Activated naive CD8-positive, alpha-beta T cell treated with anti-CD3 and anti-CD28 coated beads, Interleukin-2, amount 50 U/mL, for 24 hours (primary cell): ENCODE measurements around the gene PTPRK.

Experiments used
- ATAC-seq: fragments of 150-1000 bp; cut with Tn5 transposase; one replicate; pipeline ENCODE4 v1.10.0; 2021
- DNase-seq: peaks from one replicate; pipeline ENCODE4 v3.0.0; 2021
- H3K27ac Mint-ChIP-seq: one replicate; pipeline ENCODE4 v1.8.0; 2021; ENCODE audit warnings: mild to moderate bottlenecking, mixed read lengths
- H3K27me3 Mint-ChIP-seq: one replicate; pipeline ENCODE4 v1.8.0; 2021; ENCODE audit warnings: mixed read lengths
- H3K36me3 Mint-ChIP-seq: one replicate; pipeline ENCODE4 v1.8.0; 2021; ENCODE audit warnings: low read depth, mixed read lengths
- H3K4me1 Mint-ChIP-seq: one replicate; pipeline ENCODE4 v1.8.0; 2021; ENCODE audit warnings: mixed read lengths
- H3K4me3 Mint-ChIP-seq: one replicate; pipeline ENCODE4 v1.8.0; 2021; ENCODE audit warnings: mild to moderate bottlenecking, moderate library complexity, mixed read lengths
- H3K9me3 Mint-ChIP-seq: one replicate; pipeline ENCODE4 v1.8.0; 2021; ENCODE audit warnings: mixed read lengths

The PTPRK gene

GRCh38 chr6:128280960-128281359, 239.4 kb downstream of the PTPRK start:
- Mint-ChIP-seq H3K27ac (no peak overlapping the region), H3K36me3 (no peaks in the 10 kb centered on the region), H3K9me3 (no peaks in the 10 kb centered on the region), H3K27me3 (no peaks in the 10 kb centered on the region), H3K4me1 (peaks cover 4% of the 10 kb centered on the region), H3K4me3 (no peak overlapping the region)
- ATAC-seq (no peak), DNase-seq (no peak)

- Mint-ChIP-seq H3K9me3 (no peaks in the 10 kb centered on the region), H3K27me3 (no peaks in the 10 kb centered on the region), H3K4me3 (no peak overlapping the region), H3K27ac (no peak overlapping the region), H3K36me3 (no peaks in the 10 kb centered on the region), H3K4me1 (peaks cover 9% of the 10 kb centered on the region)
- ATAC-seq (no peak), DNase-seq (no peak)
Observed at GRCh38 chr6:128280066-128280465, 240.3 kb downstream of the PTPRK start.

GRCh38 chr6:128278836-128279235, 241.6 kb downstream of the PTPRK start:
- H3K9me3 Mint-ChIP-seq, result no peaks in the 10 kb centered on the region
- H3K27ac Mint-ChIP-seq, result no peak overlapping the region
- no peaks in the 10 kb centered on the region for H3K36me3 Mint-ChIP-seq
- H3K27me3 Mint-ChIP-seq, result no peaks in the 10 kb centered on the region
- H3K4me3 Mint-ChIP-seq, result no peak overlapping the region
- H3K4me1 Mint-ChIP-seq, result peaks cover 12% of the 10 kb centered on the region
- no peak for ATAC-seq
- no peak for DNase-seq

GRCh38 chr6:128277379-128277778, 243.0 kb downstream of the PTPRK start:
- DNase-seq (no peak), ATAC-seq (no peak)
- Mint-ChIP-seq H3K27ac (no peak overlapping the region), H3K4me1 (peaks cover 8% of the 10 kb centered on the region), H3K9me3 (no peaks in the 10 kb centered on the region), H3K36me3 (no peaks in the 10 kb centered on the region), H3K27me3 (no peaks in the 10 kb centered on the region), H3K4me3 (no peak overlapping the region)

GRCh38 chr6:128276311-128276710, 244.1 kb downstream of the PTPRK start:
- no peaks in the 10 kb centered on the region for H3K36me3 Mint-ChIP-seq
- H3K9me3 Mint-ChIP-seq, result no peaks in the 10 kb centered on the region

GRCh38 chr6:128275681-128276080, 244.7 kb downstream of the PTPRK start:
- Mint-ChIP-seq H3K36me3 (no peaks in the 10 kb centered on the region), H3K4me1 (peaks cover 8% of the 10 kb centered on the region), H3K9me3 (no peaks in the 10 kb centered on the region), H3K4me3 (no peak overlapping the region), H3K27ac (no peak overlapping the region), H3K27me3 (no peaks in the 10 kb centered on the region)
- ATAC-seq (no peak), DNase-seq (no peak)

More at GRCh38 chr6:128276311-128276710, 244.1 kb downstream of the PTPRK start:
- Mint-ChIP-seq H3K27ac (no peak overlapping the region), H3K4me3 (no peak overlapping the region), H3K27me3 (no peaks in the 10 kb centered on the region), H3K4me1 (peaks cover 8% of the 10 kb centered on the region)
- DNase-seq (no peak), ATAC-seq (no peak)

- no peak for DNase-seq
- peaks cover 8% of the 10 kb centered on the region for H3K4me1 Mint-ChIP-seq
- H3K9me3 Mint-ChIP-seq, result no peaks in the 10 kb centered on the region
- H3K27me3 Mint-ChIP-seq, result no peaks in the 10 kb centered on the region
- H3K36me3 Mint-ChIP-seq, result no peaks in the 10 kb centered on the region
- H3K27ac Mint-ChIP-seq, result no peak overlapping the region
- peak; percentile 68 for ATAC-seq
- no peak overlapping the region for H3K4me3 Mint-ChIP-seq
Observed at GRCh38 chr6:128275030-128275429, 245.4 kb downstream of the PTPRK start.

GRCh38 chr6:128271527-128271926, 248.9 kb downstream of the PTPRK start:
- Mint-ChIP-seq H3K4me1 (peaks cover 8% of the 10 kb centered on the region), H3K36me3 (no peaks in the 10 kb centered on the region), H3K27ac (no peak overlapping the region)

GRCh38 chr6:128271011-128271410, 249.4 kb downstream of the PTPRK start:
- H3K9me3 Mint-ChIP-seq, result no peaks in the 10 kb centered on the region
- DNase-seq (no peak), ATAC-seq (no peak)
- no peaks in the 10 kb centered on the region for H3K27me3 Mint-ChIP-seq
- peaks cover 8% of the 10 kb centered on the region for H3K4me1 Mint-ChIP-seq
- no peaks in the 10 kb centered on the region for H3K36me3 Mint-ChIP-seq
- H3K4me3 Mint-ChIP-seq, result no peak overlapping the region
- H3K27ac Mint-ChIP-seq, result no peak overlapping the region

More at GRCh38 chr6:128271527-128271926, 248.9 kb downstream of the PTPRK start:
- Mint-ChIP-seq H3K9me3 (no peaks in the 10 kb centered on the region), H3K27me3 (no peaks in the 10 kb centered on the region), H3K4me3 (no peak overlapping the region)
- DNase-seq (no peak), ATAC-seq (no peak)

GRCh38 chr6:128266946-128267345, 253.5 kb downstream of the PTPRK start:
- H3K36me3 Mint-ChIP-seq, result peaks cover 5% of the 10 kb centered on the region
- ATAC-seq (no peak), DNase-seq (no peak)
- H3K4me3 Mint-ChIP-seq, result no peak overlapping the region
- H3K4me1 Mint-ChIP-seq, result no peaks in the 10 kb centered on the region
- H3K27me3 Mint-ChIP-seq, result no peaks in the 10 kb centered on the region
- H3K27ac Mint-ChIP-seq, result no peak overlapping the region
- peaks cover 8% of the 10 kb centered on the region for H3K9me3 Mint-ChIP-seq

- Mint-ChIP-seq H3K36me3 (peaks cover 5% of the 10 kb centered on the region), H3K27me3 (no peaks in the 10 kb centered on the region), H3K4me3 (no peak overlapping the region), H3K4me1 (peaks cover 2% of the 10 kb centered on the region), H3K9me3 (peaks cover 8% of the 10 kb centered on the region), H3K27ac (no peak overlapping the region)
- ATAC-seq (no peak), DNase-seq (no peak)
Observed at GRCh38 chr6:128265706-128266105, 254.7 kb downstream of the PTPRK start.

- peak overlapping the region; percentile 28 for H3K27ac Mint-ChIP-seq
- H3K27me3 Mint-ChIP-seq, result no peaks in the 10 kb centered on the region
- peak; percentile 55 for ATAC-seq
- H3K36me3 Mint-ChIP-seq, result peaks cover 5% of the 10 kb centered on the region
- H3K4me3 Mint-ChIP-seq, result peak overlapping the region; percentile 71
- no peak for DNase-seq
- H3K9me3 Mint-ChIP-seq, result peaks cover 8% of the 10 kb centered on the region
- peaks cover 27% of the 10 kb centered on the region for H3K4me1 Mint-ChIP-seq
Observed at GRCh38 chr6:128259730-128260685, 260.4 kb downstream of the PTPRK start.

- H3K4me1 Mint-ChIP-seq, result peaks cover 27% of the 10 kb centered on the region
- peak; percentile 77 for ATAC-seq
- H3K9me3 Mint-ChIP-seq, result peaks cover 4% of the 10 kb centered on the region
- no peak for DNase-seq
- H3K27ac Mint-ChIP-seq, result no peak overlapping the region
- no peaks in the 10 kb centered on the region for H3K27me3 Mint-ChIP-seq
- no peaks in the 10 kb centered on the region for H3K36me3 Mint-ChIP-seq
- peak overlapping the region; percentile 71 for H3K4me3 Mint-ChIP-seq
Observed at GRCh38 chr6:128259029-128259724, 261.2 kb downstream of the PTPRK start.

GRCh38 chr6:128256095-128256494, 264.3 kb downstream of the PTPRK start:
- H3K27ac Mint-ChIP-seq, result no peak overlapping the region
- DNase-seq (no peak), ATAC-seq (no peak)
- H3K36me3 Mint-ChIP-seq, result no peaks in the 10 kb centered on the region
- no peaks in the 10 kb centered on the region for H3K27me3 Mint-ChIP-seq
- no peaks in the 10 kb centered on the region for H3K9me3 Mint-ChIP-seq
- peaks cover 52% of the 10 kb centered on the region for H3K4me1 Mint-ChIP-seq
- H3K4me3 Mint-ChIP-seq, result no peak overlapping the region
